NCI-H69 (cell line): Measurements from ENCODE around the gene LCN6.
A peak's percentile ranks its signal among the peaks of the same experiment; 100 is the strongest.

ENCODE experiments used
- DNase-seq: peaks from one replicate; lab custom pipeline; 2025; lab: John Stamatoyannopoulos, UW

Gene LCN6

GRCh38 chr9:136743639-136744211, 4.6 kb downstream of the LCN6 start:
- no peak for DNase-seq

GRCh38 chr9:136742591-136743391, 5.5 kb downstream of the LCN6 start, which contains the start of gene LCN10:
LCN10 (minus strand) TSS chr9:136742940; CDS start chr9:136742903, 37 bp downstream.
- DNase-seq, result peak; percentile 69

GRCh38 chr9:136741883-136742571, 6.3 kb downstream of the LCN6 start:
- no peak for DNase-seq

- no peak for DNase-seq
Measured at GRCh38 chr9:136740971-136741882, 7.1 kb downstream of the LCN6 start.

- DNase-seq, result no peak
Measured at GRCh38 chr9:136740491-136740890, 7.8 kb downstream of the LCN6 start.

- no peak for DNase-seq
Measured at GRCh38 chr9:136740069-136740468, 8.3 kb downstream of the LCN6 start.

GRCh38 chr9:136739509-136739908, 8.8 kb downstream of the LCN6 start:
- DNase-seq, result no peak

GRCh38 chr9:136738960-136739359, 9.4 kb downstream of the LCN6 start:
- no peak for DNase-seq

- DNase-seq, result no peak
Measured at GRCh38 chr9:136735812-136736480, 12.4 kb downstream of the LCN6 start.

GRCh38 chr9:136734837-136735496, 13.4 kb downstream of the LCN6 start:
- DNase-seq, result no peak

GRCh38 chr9:136733611-136734010, 14.7 kb downstream of the LCN6 start:
- DNase-seq, result no peak

- no peak for DNase-seq
Measured at GRCh38 chr9:136732444-136733178, 15.7 kb downstream of the LCN6 start.

GRCh38 chr9:136729926-136730325, 18.4 kb downstream of the LCN6 start:
- DNase-seq, result no peak

- no peak for DNase-seq
Measured at GRCh38 chr9:136729144-136729543, 19.2 kb downstream of the LCN6 start.

- peak; percentile 46 for DNase-seq
Measured at GRCh38 chr9:136728548-136729123, 19.7 kb downstream of the LCN6 start.

GRCh38 chr9:136728080-136728547, 20.2 kb downstream of the LCN6 start:
- peak; percentile 93 for DNase-seq

GRCh38 chr9:136726631-136727191, 21.6 kb downstream of the LCN6 start:
- DNase-seq, result no peak

- DNase-seq, result no peak
Measured at GRCh38 chr9:136726118-136726517, 22.2 kb downstream of the LCN6 start.

- DNase-seq, result no peak
Measured at GRCh38 chr9:136725612-136726011, 22.7 kb downstream of the LCN6 start.
